Measurements from ENCODE around the gene ARMC2. TPM values are rescaled to one million over a fixed set of nuclear protein-coding genes. Genes with fewer than 3 reads are reported as not detected.

The ARMC2 gene
- total RNA-seq, 4 donors from 2014 or later, result 3.1 to 11.1 (median 5.7) TPM

GRCh38 chr6:108832738-108833137 lies 15.5 kb upstream of the ARMC2 start:
- no peaks in the 10 kb centered on the region for H3K27me3 ChIP-seq
- H3K27ac ChIP-seq, result no peak overlapping the region
- no peak overlapping the region for H3K4me3 ChIP-seq
- H3K4me1 ChIP-seq, result peaks cover 0 to 34% (median under 1%) of the 10 kb centered on the region in 4 donors
- TF ChIP-seq POLR2A (IDR thresholded peaks at IDR 0.05) (no peak), EP300 (IDR thresholded peaks at IDR 0.05) (no peak)
- DNase-seq (ENCODE audit: low spot score in 2 of 2), result no peak
- no peaks in the 10 kb centered on the region for H3K9me3 ChIP-seq
- H3K36me3 ChIP-seq, result no peaks in the 10 kb centered on the region
- WGBS, 2 donors, result 93 to 96% methylated on average over 8 of the region's 8 CpGs

- TF ChIP-seq EP300 (IDR thresholded peaks at IDR 0.05) (peak in 1 of 2 donors; percentile 76), POLR2A (IDR thresholded peaks at IDR 0.05) (no peak), CTCF (IDR thresholded peaks at IDR 0.05) (peak; percentile 85 to 95 (median 92))
- no peaks in the 10 kb centered on the region for H3K36me3 ChIP-seq
- H3K27ac ChIP-seq, result peak overlapping the region in 2 of 4 donors; percentile 41 to 42
- DNase-seq (ENCODE audit: low spot score in 2 of 2), result peak; percentile 85 to 92
- no peaks in the 10 kb centered on the region for H3K9me3 ChIP-seq
- WGBS, 2 donors, result 31 to 33% methylated on average over 4 of the region's 4 CpGs
- H3K4me3 ChIP-seq, result no peak overlapping the region
- H3K4me1 ChIP-seq, result peaks cover 0 to 38% (median 2%) of the 10 kb centered on the region in 4 donors
- H3K27me3 ChIP-seq, result no peaks in the 10 kb centered on the region
These were observed 12.9 kb upstream of the ARMC2 start for GRCh38 chr6:108835218-108835850.

GRCh38 chr6:108836061-108836460 lies 12.2 kb upstream of the ARMC2 start:
- Histone ChIP-seq H3K36me3 (no peaks in the 10 kb centered on the region), H3K4me3 (no peak overlapping the region), H3K4me1 (peaks cover 0 to 31% (median 2%) of the 10 kb centered on the region in 4 donors), H3K27me3 (no peaks in the 10 kb centered on the region), H3K9me3 (no peaks in the 10 kb centered on the region), H3K27ac (no peak overlapping the region)
- 93% methylated on average over 3 of the region's 3 CpGs for WGBS, 2 donors
- DNase-seq (ENCODE audit: low spot score in 2 of 2), result no peak
- TF ChIP-seq CTCF (IDR thresholded peaks at IDR 0.05), result no peak
- TF ChIP-seq POLR2A (IDR thresholded peaks at IDR 0.05), result no peak
- no peak for TF ChIP-seq EP300 (IDR thresholded peaks at IDR 0.05)

- Histone ChIP-seq H3K9me3 (no peaks in the 10 kb centered on the region), H3K27me3 (no peaks in the 10 kb centered on the region), H3K27ac (peak overlapping the region in 1 of 4 donors; percentile 17), H3K4me3 (no peak overlapping the region), H3K4me1 (peaks cover 0 to 23% (median 2%) of the 10 kb centered on the region in 4 donors), H3K36me3 (no peaks in the 10 kb centered on the region)
- 63 to 65% methylated on average over 4 of the region's 4 CpGs for WGBS, 2 donors
- DNase-seq (ENCODE audit: low spot score in 2 of 2), result no peak
- TF ChIP-seq CTCF (IDR thresholded peaks at IDR 0.05) (no peak), EP300 (IDR thresholded peaks at IDR 0.05) (peak in 1 of 2 donors; percentile 40), POLR2A (IDR thresholded peaks at IDR 0.05) (no peak)
These were observed 10.8 kb upstream of the ARMC2 start for GRCh38 chr6:108837236-108837971.

GRCh38 chr6:108838101-108838717 lies 10.0 kb upstream of the ARMC2 start:
- H3K9me3 ChIP-seq, result no peaks in the 10 kb centered on the region
- WGBS, 2 donors, result 49 to 51% methylated on average over 24 of the region's 24 CpGs

More at GRCh38 chr6:108838101-108838717, 10.0 kb upstream of the ARMC2 start:
- no peak overlapping the region for H3K27ac ChIP-seq
- TF ChIP-seq EP300 (IDR thresholded peaks at IDR 0.05) (no peak), POLR2A (IDR thresholded peaks at IDR 0.05) (no peak), CTCF (IDR thresholded peaks at IDR 0.05) (no peak)
- no peaks in the 10 kb centered on the region for H3K27me3 ChIP-seq
- H3K36me3 ChIP-seq, result no peaks in the 10 kb centered on the region
- peaks cover 0 to 23% (median 2%) of the 10 kb centered on the region in 4 donors for H3K4me1 ChIP-seq
- H3K4me3 ChIP-seq, result no peak overlapping the region
- DNase-seq (ENCODE audit: low spot score in 2 of 2), result no peak

Measured in tibial nerve (tissue), 4 donors.